Measurements from ENCODE around the gene MOCS3. TPM values are rescaled to one million over a fixed set of nuclear protein-coding genes. Genes with fewer than 3 reads are reported as not detected.

Gene MOCS3
- total and polyA plus RNA-seq, 10 of the 15 experiments (the other 5 are each of a cell fraction or from before 2014, with no cell fraction given): 0.87 to 5.9 (median 3.6) TPM

DNA sequence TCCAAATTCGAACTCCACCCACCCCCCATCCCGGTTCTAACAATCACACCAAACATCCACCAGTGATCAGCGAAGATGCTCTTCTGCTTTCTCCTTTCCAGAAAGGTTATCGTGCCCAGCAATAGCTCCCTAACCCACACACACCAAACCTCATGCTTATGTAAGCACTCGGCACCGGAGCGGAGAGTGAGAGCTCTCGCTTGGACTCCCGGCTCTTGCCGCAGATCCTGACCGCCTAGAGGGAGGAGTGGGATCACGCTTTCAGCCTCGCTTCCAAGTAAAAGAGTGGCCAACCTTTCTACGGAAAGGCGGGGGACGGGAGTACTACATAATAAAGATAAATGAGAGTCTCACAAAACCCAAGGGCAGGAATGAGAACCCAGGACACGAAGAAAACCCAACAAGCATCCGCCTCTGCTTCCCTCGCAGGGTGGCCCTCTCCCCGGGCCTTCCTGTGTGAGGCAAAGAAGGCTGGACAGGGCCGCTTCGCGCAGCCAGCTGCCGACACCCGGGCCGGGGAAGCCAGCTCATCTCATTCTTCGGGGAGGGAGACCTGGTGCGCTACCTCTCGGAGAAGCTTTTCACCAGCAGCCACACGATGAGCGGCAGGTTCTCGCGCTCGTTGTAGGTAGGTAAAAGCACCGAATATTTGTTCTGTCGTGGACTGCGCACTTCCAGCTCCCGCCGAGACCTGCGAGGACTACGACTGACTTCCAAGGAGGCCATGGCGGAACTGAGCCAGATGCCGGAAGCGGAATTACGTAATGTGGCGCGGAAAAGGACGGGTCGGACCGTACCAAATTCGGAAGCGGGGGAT lies 612 bp upstream of the MOCS3 start, which contains the start of gene DPM1 (continued):
- TF ChIP-seq, protein P1, sequence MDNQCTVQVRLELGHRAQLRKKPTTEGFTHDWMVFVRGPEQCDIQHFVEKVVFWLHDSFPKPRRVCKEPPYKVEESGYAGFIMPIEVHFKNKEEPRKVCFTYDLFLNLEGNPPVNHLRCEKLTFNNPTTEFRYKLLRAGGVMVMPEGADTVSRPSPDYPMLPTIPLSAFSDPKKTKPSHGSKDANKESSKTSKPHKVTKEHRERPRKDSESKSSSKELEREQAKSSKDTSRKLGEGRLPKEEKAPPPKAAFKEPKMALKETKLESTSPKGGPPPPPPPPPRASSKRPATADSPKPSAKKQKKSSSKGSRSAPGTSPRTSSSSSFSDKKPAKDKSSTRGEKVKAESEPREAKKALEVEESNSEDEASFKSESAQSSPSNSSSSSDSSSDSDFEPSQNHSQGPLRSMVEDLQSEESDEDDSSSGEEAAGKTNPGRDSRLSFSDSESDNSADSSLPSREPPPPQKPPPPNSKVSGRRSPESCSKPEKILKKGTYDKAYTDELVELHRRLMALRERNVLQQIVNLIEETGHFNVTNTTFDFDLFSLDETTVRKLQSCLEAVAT (IDR thresholded peaks at IDR 0.05): peak; percentile 76
- TF ChIP-seq, protein P2, sequence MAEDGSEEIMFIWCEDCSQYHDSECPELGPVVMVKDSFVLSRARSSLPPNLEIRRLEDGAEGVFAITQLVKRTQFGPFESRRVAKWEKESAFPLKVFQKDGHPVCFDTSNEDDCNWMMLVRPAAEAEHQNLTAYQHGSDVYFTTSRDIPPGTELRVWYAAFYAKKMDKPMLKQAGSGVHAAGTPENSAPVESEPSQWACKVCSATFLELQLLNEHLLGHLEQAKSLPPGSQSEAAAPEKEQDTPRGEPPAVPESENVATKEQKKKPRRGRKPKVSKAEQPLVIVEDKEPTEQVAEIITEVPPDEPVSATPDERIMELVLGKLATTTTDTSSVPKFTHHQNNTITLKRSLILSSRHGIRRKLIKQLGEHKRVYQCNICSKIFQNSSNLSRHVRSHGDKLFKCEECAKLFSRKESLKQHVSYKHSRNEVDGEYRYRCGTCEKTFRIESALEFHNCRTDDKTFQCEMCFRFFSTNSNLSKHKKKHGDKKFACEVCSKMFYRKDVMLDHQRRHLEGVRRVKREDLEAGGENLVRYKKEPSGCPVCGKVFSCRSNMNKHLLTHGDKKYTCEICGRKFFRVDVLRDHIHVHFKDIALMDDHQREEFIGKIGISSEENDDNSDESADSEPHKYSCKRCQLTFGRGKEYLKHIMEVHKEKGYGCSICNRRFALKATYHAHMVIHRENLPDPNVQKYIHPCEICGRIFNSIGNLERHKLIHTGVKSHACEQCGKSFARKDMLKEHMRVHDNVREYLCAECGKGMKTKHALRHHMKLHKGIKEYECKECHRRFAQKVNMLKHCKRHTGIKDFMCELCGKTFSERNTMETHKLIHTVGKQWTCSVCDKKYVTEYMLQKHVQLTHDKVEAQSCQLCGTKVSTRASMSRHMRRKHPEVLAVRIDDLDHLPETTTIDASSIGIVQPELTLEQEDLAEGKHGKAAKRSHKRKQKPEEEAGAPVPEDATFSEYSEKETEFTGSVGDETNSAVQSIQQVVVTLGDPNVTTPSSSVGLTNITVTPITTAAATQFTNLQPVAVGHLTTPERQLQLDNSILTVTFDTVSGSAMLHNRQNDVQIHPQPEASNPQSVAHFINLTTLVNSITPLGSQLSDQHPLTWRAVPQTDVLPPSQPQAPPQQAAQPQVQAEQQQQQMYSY (CRISPR knock-in tag; IDR thresholded peaks at IDR 0.05): peak; percentile 54; the same call in 1 of the 2 replicates
- TF ChIP-seq IKZF1 (conservative IDR thresholded peaks at IDR 0.05) (peak; percentile 61; the same call in 1 of the 2 replicates), POU2F2 (IDR thresholded peaks at IDR 0.05; ENCODE audit: borderline replicate concordance, low read depth, low read length) (peak; percentile 80; the same call in 2 of the 3 replicates), SMAD5 (IDR thresholded peaks at IDR 0.05; ENCODE audit: low read depth) (peak; percentile 94), POLR2AphosphoS2 (IDR thresholded peaks at IDR 0.05; ENCODE audit: low read depth, low read length) (peak; percentile 90), TCF3 (IDR thresholded peaks at IDR 0.05; ENCODE audit: borderline replicate concordance, insufficient read depth, low read depth, low read length) (0 out of 2 replicates have a peak, but pooled peaks have one; percentile 26), TBL1XR1 (IDR thresholded peaks at IDR 0.05; ENCODE audit: low read depth, low read length) (no peak; the same call in 1 of the 2 replicates), DPF2 (IDR thresholded peaks at IDR 0.05) (0 out of 2 replicates have a peak, but pooled peaks have one; percentile 13), PAX5 (IDR thresholded peaks at IDR 0.05; ENCODE audit: borderline replicate concordance, low read depth, low read length) (peak; percentile 17; the same call in 1 of the 2 replicates), CREM (IDR thresholded peaks at IDR 0.05; ENCODE audit: low read depth) (peak; percentile 85), SMAD1 (IDR thresholded peaks at IDR 0.05; ENCODE audit: low read depth, partially characterized antibody) (peak; percentile 86), STAT1 (conservative IDR thresholded peaks at IDR 0.05) (no peak), HDAC2 (IDR thresholded peaks at IDR 0.05) (no peak)
- TF ChIP-seq, protein P3, sequence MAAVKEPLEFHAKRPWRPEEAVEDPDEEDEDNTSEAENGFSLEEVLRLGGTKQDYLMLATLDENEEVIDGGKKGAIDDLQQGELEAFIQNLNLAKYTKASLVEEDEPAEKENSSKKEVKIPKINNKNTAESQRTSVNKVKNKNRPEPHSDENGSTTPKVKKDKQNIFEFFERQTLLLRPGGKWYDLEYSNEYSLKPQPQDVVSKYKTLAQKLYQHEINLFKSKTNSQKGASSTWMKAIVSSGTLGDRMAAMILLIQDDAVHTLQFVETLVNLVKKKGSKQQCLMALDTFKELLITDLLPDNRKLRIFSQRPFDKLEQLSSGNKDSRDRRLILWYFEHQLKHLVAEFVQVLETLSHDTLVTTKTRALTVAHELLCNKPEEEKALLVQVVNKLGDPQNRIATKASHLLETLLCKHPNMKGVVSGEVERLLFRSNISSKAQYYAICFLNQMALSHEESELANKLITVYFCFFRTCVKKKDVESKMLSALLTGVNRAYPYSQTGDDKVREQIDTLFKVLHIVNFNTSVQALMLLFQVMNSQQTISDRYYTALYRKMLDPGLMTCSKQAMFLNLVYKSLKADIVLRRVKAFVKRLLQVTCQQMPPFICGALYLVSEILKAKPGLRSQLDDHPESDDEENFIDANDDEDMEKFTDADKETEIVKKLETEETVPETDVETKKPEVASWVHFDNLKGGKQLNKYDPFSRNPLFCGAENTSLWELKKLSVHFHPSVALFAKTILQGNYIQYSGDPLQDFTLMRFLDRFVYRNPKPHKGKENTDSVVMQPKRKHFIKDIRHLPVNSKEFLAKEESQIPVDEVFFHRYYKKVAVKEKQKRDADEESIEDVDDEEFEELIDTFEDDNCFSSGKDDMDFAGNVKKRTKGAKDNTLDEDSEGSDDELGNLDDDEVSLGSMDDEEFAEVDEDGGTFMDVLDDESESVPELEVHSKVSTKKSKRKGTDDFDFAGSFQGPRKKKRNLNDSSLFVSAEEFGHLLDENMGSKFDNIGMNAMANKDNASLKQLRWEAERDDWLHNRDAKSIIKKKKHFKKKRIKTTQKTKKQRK (IDR thresholded peaks at IDR 0.05; ENCODE audit: low read depth, low read length): no peak
- TF ChIP-seq, protein P4, sequence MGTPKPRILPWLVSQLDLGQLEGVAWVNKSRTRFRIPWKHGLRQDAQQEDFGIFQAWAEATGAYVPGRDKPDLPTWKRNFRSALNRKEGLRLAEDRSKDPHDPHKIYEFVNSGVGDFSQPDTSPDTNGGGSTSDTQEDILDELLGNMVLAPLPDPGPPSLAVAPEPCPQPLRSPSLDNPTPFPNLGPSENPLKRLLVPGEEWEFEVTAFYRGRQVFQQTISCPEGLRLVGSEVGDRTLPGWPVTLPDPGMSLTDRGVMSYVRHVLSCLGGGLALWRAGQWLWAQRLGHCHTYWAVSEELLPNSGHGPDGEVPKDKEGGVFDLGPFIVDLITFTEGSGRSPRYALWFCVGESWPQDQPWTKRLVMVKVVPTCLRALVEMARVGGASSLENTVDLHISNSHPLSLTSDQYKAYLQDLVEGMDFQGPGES (IDR thresholded peaks at IDR 0.05): no peak
